ENCODE measurements around the gene TSPAN1. TPM values are rescaled to one million over a fixed set of nuclear protein-coding genes. Genes with fewer than 3 reads are reported as not detected.
A peak's percentile ranks its signal among the peaks of the same experiment; 100 is the strongest.

Gene TSPAN1
- total and polyA plus RNA-seq, 10 of the 15 experiments (the other 5 are each of a cell fraction or from before 2014, with no cell fraction given): 0.08 to 0.29 (median 0.23) TPM; not detected in 5

- Histone ChIP-seq H3K9ac (ENCODE audit: control insufficient read depth, insufficient read depth, low read length) (no peak overlapping the region), H3K36me3 (ENCODE audit: control insufficient read depth in 2 of 2, insufficient read depth in 2 of 2, low read length in 1 of 2) (no peaks in the 10 kb centered on the region), H3K9me3 (replicated peaks; ENCODE audit: control insufficient read depth, insufficient read depth, low read length) (no peaks in the 10 kb centered on the region), H3K27me3 (replicated peaks in 1 of 2; ENCODE audit: control insufficient read depth in 2 of 2, insufficient read depth in 2 of 2, low read length in 1 of 2) (no peaks in the 10 kb centered on the region), H3K4me2 (ENCODE audit: control insufficient read depth, insufficient read depth) (peak overlapping the region; percentile 12; the same call in 1 of the 2 replicates), H3K4me3 (peak overlapping the region; percentile 10; the same call in 1 of the 2 replicates), H3K4me1 (ENCODE audit: control insufficient read depth, insufficient read depth, low read length) (no peaks in the 10 kb centered on the region; the same call in 1 of the 2 replicates), H2AFZ (ENCODE audit: control insufficient read depth, low read depth, low read length) (no peak overlapping the region), H3K79me2 (ENCODE audit: control insufficient read depth, insufficient read depth, low read length) (peaks cover 69% of the 10 kb centered on the region), H3K27ac (ENCODE audit: control insufficient read depth, insufficient read depth) (no peak overlapping the region), H4K20me1 (ENCODE audit: control insufficient read depth, insufficient read depth) (no peaks in the 10 kb centered on the region)
- TF ChIP-seq CUX1 (IDR thresholded peaks at IDR 0.05; ENCODE audit: insufficient replicate concordance, low read depth, low read length) (no peak), IKZF1 (conservative IDR thresholded peaks at IDR 0.05) (no peak), MEF2B (IDR thresholded peaks at IDR 0.05; ENCODE audit: partially characterized antibody, poor library complexity, severe bottlenecking) (no peak), NFYA (IDR thresholded peaks at IDR 0.05; ENCODE audit: borderline replicate concordance, low read depth, low read length) (no peak), IRF4 (IDR thresholded peaks at IDR 0.05; ENCODE audit: low read depth, low read length) (no peak)
- intact Hi-C loops (cut with micrococcal nuclease; ENCODE audit: unreplicated experiment) (no loop called here), in situ Hi-C loops (cut with MboI) (no loop called here)
- ATAC-seq (no peak), DNase-seq (ENCODE audit: low read depth, low spot score) (no peak), FAIRE-seq (no peak)
- ChIA-PET CTCF (interaction anchor here (0.8 to 3.5 kb wide), 7 partner anchors 11 to 249 kb away, joined by 3 to 14 read pairs (median 4); no protein-coding TSS in a partner anchor), SMC1A (ENCODE audit: uncharacterized antibody, unreplicated experiment) (interaction anchor here (1.4 to 4.9 kb wide), 8 partner anchors 8 to 63 kb away, joined by 3 to 25 read pairs (median 7); no protein-coding TSS in a partner anchor), POLR2A (interaction anchor here (0.9 to 2.2 kb wide), 5 partner anchors 11 to 86 kb away, joined by 3 to 14 read pairs (median 5); no protein-coding TSS in a partner anchor), RAD21 (ENCODE audit: unreplicated experiment) (interaction anchor here (0.7 to 2.3 kb wide), 4 partner anchors 38 to 95 kb away, joined by 3 to 5 read pairs (median 4); no protein-coding TSS in a partner anchor)
- BruUV-seq (replicated peaks): no TSS peak
- 100% methylated on average over 3 of the region's 3 CpGs for WGBS (ENCODE audit: insufficient coverage, insufficient replicate concordance, low lambda C conversion rate, missing lambda C conversion rate)
Measured at GRCh38 chr1:46128344-46128743, 46.5 kb upstream of the TSPAN1 start.
